A673 (cell line): ENCODE results near the gene RASSF8. TPM values are rescaled to one million over a fixed set of nuclear protein-coding genes. Genes with fewer than 3 reads are reported as not detected.

ENCODE experiments used
- BruUV-seq: library from RNA; stranded (reverse); fragments of 400-500 nt; replicated peaks from 2 replicates; lab custom pipeline; 2021; lab: Mats Ljungman, UMichigan
- CTCF ChIA-PET: fragments of 300-600 bp; sonication (Branson Sonifier 250); formaldehyde crosslinking; loops from one replicate; lab custom pipeline; 2022; ENCODE audit warnings: antibody characterized with exemption; lab: Charles Lee
- POLR2A ChIA-PET: fragments of 300-600 bp; sonication (Branson Sonifier 250); formaldehyde crosslinking; loops from one replicate; lab custom pipeline; 2022; ENCODE audit warnings: antibody characterized with exemption; ENCODE audit not compliant: low non-redundant PET; lab: Charles Lee
- DNase-seq: peaks from one replicate; pipeline ENCODE4 v3.0.0-alpha.2; 2015; ENCODE audit warnings: low spot score
- H3K27ac ChIP-seq: fragments of 200-600 bp; sonication (generic); 2 replicates; pipeline ENCODE4 v1.5.1; 2016; ENCODE audit warnings: mixed run types, low read depth, mild to moderate bottlenecking, mixed read lengths, antibody characterized with exemption, low read length; ENCODE audit not compliant: poor library complexity, severe bottlenecking
- H3K27me3 ChIP-seq: fragments of 200-600 bp; sonication (generic); replicated peaks from 2 replicates; pipeline ENCODE4 v1.6.1; 2017; ENCODE audit warnings: mixed run types, low read depth, mild to moderate bottlenecking, mixed read lengths, antibody characterized with exemption, low read length; ENCODE audit not compliant: insufficient read depth, poor library complexity
- H3K36me3 ChIP-seq: fragments of 200-600 bp; sonication (generic); 2 replicates; pipeline ENCODE4 v1.6.1; 2016; ENCODE audit warnings: mixed run types, mild to moderate bottlenecking, mixed read lengths, antibody characterized with exemption, low read length; ENCODE audit not compliant: insufficient read depth, poor library complexity, severe bottlenecking
- H3K4me1 ChIP-seq: fragments of 200-600 bp; sonication (generic); 2 replicates; pipeline ENCODE4 v1.6.1; 2017; ENCODE audit warnings: mixed run types, mild to moderate bottlenecking, mixed read lengths, antibody characterized with exemption, low read length; ENCODE audit not compliant: insufficient read depth, poor library complexity, severe bottlenecking
- H3K4me3 ChIP-seq: fragments of 200-600 bp; sonication (generic); 2 replicates; pipeline ENCODE4 v1.5.1; 2016; ENCODE audit warnings: low read depth, mixed run types, mild to moderate bottlenecking, mixed read lengths, low read length; ENCODE audit not compliant: poor library complexity, severe bottlenecking
- H3K9me3 ChIP-seq: fragments of 200-600 bp; sonication (generic); 2 replicates; pipeline ENCODE4 v1.6.1; 2016; ENCODE audit warnings: mixed run types, low read depth, mild to moderate bottlenecking, mixed read lengths, antibody characterized with exemption, low read length; ENCODE audit not compliant: poor library complexity, severe bottlenecking
- EZH2 ChIP-seq: fragments of 200-600 bp; sonication (generic); IDR thresholded peaks from 2 replicates; pipeline ENCODE4 v1.6.1; 2017; ENCODE audit warnings: borderline replicate concordance, low read depth, mild to moderate bottlenecking, mixed read lengths, antibody characterized with exemption, low read length; ENCODE audit not compliant: poor library complexity, severe bottlenecking
- intact Hi-C: fragments of 100-400 bp; cut with micrococcal nuclease; formaldehyde crosslinking; loops from one replicate; pipeline ENCODE4 v1.10.0; 2022; ENCODE audit not compliant: unreplicated experiment
- total RNA-seq: library from RNA; stranded (reverse); gene quantifications from 2 replicates; pipeline ENCODE4 v1.2.3, GENCODE V29; 2021
- TF ChIP-seq, protein P1 (sequence below): fragments of 300-800, 200-600 bp; sonication (generic); conservative IDR thresholded peaks from 2 replicates; pipeline ENCODE4 v1.5.1; 2017; ENCODE audit warnings: low read depth, mild to moderate bottlenecking, antibody characterized with exemption, low read length, moderate library complexity, mixed read lengths

Gene RASSF8
- total RNA-seq, 1 experiment from 2014 or later, result 23.1 TPM

DNA sequence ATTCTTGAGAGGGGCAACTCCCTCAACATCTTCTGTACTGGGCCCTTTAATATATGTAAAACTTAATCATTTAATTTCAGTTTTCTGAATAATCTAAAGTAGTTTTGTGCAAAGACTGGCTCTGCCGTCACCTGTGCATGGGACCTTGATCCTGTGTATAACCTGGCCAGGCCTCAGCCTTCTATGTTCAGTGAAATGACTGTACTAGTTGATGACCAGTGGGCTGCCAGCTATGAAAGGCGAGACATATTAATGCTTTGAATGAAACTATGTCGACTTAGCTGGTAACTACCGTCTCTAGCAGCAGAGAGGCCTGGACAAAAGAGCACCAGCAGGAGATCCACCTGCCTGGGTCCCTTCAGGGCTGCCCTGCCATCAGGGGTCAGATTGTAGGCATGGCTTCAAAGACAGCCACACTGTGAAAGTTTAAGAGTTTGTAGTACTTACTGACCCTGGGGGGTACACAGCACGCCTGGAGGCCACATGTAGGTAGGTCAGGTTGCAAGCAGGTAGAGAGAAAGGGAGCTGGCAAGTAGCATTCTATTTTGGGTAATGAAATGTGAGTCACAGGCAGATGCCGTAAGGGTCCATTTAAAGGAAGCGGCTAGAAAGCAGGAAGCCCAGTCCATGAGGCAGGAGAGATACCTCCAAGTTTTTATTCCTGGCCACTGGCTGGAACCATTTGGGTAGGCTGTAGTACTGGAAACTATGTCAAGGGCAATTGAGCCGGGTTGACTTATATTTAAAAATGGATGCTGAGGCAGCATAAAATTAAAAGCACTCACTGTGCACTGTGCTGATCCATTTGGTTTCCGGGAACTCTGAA, 89.1 kb downstream of the RASSF8 start:
- ChIA-PET CTCF (no interaction called here), POLR2A (no interaction called here)
- DNase-seq, result no peak
- TF ChIP-seq, protein P1, sequence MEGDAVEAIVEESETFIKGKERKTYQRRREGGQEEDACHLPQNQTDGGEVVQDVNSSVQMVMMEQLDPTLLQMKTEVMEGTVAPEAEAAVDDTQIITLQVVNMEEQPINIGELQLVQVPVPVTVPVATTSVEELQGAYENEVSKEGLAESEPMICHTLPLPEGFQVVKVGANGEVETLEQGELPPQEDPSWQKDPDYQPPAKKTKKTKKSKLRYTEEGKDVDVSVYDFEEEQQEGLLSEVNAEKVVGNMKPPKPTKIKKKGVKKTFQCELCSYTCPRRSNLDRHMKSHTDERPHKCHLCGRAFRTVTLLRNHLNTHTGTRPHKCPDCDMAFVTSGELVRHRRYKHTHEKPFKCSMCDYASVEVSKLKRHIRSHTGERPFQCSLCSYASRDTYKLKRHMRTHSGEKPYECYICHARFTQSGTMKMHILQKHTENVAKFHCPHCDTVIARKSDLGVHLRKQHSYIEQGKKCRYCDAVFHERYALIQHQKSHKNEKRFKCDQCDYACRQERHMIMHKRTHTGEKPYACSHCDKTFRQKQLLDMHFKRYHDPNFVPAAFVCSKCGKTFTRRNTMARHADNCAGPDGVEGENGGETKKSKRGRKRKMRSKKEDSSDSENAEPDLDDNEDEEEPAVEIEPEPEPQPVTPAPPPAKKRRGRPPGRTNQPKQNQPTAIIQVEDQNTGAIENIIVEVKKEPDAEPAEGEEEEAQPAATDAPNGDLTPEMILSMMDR, result no peak
- TF ChIP-seq EZH2, result no peak
- no peaks in the 10 kb centered on the region for H3K9me3 ChIP-seq
- intact Hi-C loops, result no loop called here
- H3K4me3 ChIP-seq, result no peak overlapping the region
- no peak overlapping the region for H3K27ac ChIP-seq
- no peaks in the 10 kb centered on the region for H3K36me3 ChIP-seq
- no peaks in the 10 kb centered on the region for H3K27me3 ChIP-seq
- no TSS peak for BruUV-seq
- H3K4me1 ChIP-seq, result peaks cover 37% of the 10 kb centered on the region

DNA sequence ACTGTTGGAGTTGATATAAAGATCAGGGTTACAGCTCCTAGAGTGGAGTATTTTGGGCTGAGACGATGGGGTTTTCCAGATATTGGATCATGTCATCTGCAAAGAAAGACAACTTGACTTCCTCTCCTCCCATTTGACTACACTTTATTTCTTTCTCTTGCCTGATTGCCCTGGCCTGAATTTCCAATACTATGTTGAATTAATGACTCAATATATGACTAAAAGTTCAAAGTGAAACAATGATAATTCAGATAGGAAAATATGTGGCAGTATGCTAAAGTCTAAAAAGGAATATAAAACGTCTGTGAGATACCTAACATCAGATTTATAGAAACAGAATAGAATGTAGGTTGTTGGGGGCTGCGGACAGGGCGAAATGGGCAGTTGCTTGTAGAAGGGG, 94.2 kb downstream of the RASSF8 start:
- CTCF ChIA-PET, result no interaction called here

DNA sequence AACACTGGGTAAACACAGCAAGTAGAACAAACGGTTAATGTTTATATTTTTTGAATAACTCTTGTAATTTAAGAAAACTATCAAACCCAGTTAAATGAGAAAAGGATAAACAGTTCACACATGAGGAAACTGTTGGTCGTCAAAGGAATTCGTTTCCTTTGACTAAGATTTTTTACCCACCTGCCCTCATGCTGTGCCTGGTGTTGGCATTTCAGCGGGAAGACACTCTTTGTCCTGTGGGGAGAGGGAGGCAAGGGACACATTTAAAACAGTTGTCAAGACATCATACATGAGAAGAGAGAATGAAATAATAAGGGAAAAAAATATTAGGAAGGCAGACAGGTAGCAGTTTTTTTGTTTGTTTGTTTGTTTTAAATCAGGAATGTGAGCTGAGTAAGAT, 95.9 kb downstream of the RASSF8 start:
- no peak overlapping the region for H3K4me3 ChIP-seq
- CTCF ChIA-PET, result no interaction called here

More for the DNA sequence above, 94.2 kb downstream of the RASSF8 start:
- Histone ChIP-seq H3K36me3 (no peaks in the 10 kb centered on the region), H3K4me3 (no peak overlapping the region), H3K27me3 (no peaks in the 10 kb centered on the region), H3K27ac (no peak overlapping the region), H3K4me1 (no peaks in the 10 kb centered on the region), H3K9me3 (no peaks in the 10 kb centered on the region)
- TF ChIP-seq, protein P1, result no peak
- no TSS peak for BruUV-seq
- intact Hi-C loops, result no loop called here
- POLR2A ChIA-PET, result no interaction called here
- DNase-seq, result no peak

More for the DNA sequence above, 95.9 kb downstream of the RASSF8 start:
- intact Hi-C loops, result no loop called here
- Histone ChIP-seq H3K4me1 (no peaks in the 10 kb centered on the region), H3K27ac (no peak overlapping the region), H3K27me3 (no peaks in the 10 kb centered on the region), H3K36me3 (no peaks in the 10 kb centered on the region), H3K9me3 (no peaks in the 10 kb centered on the region)
- no peak for DNase-seq
- POLR2A ChIA-PET, result no interaction called here
- BruUV-seq, result no TSS peak
- TF ChIP-seq, protein P1, result no peak
- TF ChIP-seq EZH2, result no peak
